ENCODE results near the gene ROCK2. TPM values are rescaled to one million over a fixed set of nuclear protein-coding genes. Genes with fewer than 3 reads are reported as not detected.

Gene ROCK2
- polyA plus RNA-seq, 1 of the 3 experiments (the other 2 are of a cell fraction) = 4.2 TPM

DNA sequence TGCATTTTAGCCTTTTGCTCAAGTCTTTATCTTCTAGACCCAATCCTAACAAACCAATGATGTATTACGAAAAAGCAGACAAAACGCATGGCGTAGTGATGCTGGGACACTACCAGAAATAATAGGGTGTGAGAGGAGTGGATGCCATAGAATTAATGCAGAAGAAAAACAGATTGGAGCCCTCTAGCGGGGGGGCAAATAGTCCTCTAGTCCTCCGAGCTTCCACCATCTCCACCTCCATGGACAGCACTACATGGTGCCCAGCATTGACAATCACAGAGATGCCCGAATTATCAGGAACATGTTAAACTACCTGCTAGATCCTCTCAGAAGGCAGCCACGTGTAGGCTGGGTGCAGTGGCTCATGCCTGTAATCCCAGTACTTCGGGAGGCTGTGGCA lies 15.4 kb upstream of the ROCK2 start:
- Histone ChIP-seq H3K36me3 (replicated peaks in 1 of 2; ENCODE audit: control insufficient read depth in 1 of 2, insufficient read depth in 2 of 2, low read length in 1 of 2) (no peaks in the 10 kb centered on the region), H3K9ac (no peak overlapping the region), H2AFZ (ENCODE audit: low read depth) (no peak overlapping the region), H3K9me3 (no peaks in the 10 kb centered on the region), H3K4me2 (no peak overlapping the region), H3K27ac (ENCODE audit: low read depth in 2 of 2, low read length in 1 of 2) (no peak overlapping the region), H3K4me3 (ENCODE audit: low read depth in 2 of 2, low read length in 1 of 2) (no peak overlapping the region), H3K79me2 (ENCODE audit: insufficient read depth) (no peaks in the 10 kb centered on the region), H3K27me3 (ENCODE audit: insufficient read depth) (no peaks in the 10 kb centered on the region), H3F3A (replicated peaks; ENCODE audit: insufficient read depth) (no peaks in the 10 kb centered on the region), H3K4me1 (ENCODE audit: control insufficient read depth in 1 of 2, insufficient read depth in 2 of 2, low read depth in 1 of 2, low read length in 1 of 2) (no peaks in the 10 kb centered on the region), H3K9me2 (no peaks in the 10 kb centered on the region), H4K20me1 (ENCODE audit: insufficient read depth) (no peaks in the 10 kb centered on the region)
- TF ChIP-seq, protein P1, sequence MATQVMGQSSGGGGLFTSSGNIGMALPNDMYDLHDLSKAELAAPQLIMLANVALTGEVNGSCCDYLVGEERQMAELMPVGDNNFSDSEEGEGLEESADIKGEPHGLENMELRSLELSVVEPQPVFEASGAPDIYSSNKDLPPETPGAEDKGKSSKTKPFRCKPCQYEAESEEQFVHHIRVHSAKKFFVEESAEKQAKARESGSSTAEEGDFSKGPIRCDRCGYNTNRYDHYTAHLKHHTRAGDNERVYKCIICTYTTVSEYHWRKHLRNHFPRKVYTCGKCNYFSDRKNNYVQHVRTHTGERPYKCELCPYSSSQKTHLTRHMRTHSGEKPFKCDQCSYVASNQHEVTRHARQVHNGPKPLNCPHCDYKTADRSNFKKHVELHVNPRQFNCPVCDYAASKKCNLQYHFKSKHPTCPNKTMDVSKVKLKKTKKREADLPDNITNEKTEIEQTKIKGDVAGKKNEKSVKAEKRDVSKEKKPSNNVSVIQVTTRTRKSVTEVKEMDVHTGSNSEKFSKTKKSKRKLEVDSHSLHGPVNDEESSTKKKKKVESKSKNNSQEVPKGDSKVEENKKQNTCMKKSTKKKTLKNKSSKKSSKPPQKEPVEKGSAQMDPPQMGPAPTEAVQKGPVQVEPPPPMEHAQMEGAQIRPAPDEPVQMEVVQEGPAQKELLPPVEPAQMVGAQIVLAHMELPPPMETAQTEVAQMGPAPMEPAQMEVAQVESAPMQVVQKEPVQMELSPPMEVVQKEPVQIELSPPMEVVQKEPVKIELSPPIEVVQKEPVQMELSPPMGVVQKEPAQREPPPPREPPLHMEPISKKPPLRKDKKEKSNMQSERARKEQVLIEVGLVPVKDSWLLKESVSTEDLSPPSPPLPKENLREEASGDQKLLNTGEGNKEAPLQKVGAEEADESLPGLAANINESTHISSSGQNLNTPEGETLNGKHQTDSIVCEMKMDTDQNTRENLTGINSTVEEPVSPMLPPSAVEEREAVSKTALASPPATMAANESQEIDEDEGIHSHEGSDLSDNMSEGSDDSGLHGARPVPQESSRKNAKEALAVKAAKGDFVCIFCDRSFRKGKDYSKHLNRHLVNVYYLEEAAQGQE (IDR thresholded peaks at IDR 0.05; ENCODE audit: low read depth, low read length) = no peak
- TF ChIP-seq TEAD4 (IDR thresholded peaks at IDR 0.05; ENCODE audit: borderline replicate concordance, insufficient read depth) = no peak
- no peak for TF ChIP-seq NFIC (IDR thresholded peaks at IDR 0.05; ENCODE audit: borderline replicate concordance)
- TF ChIP-seq ELF1 (IDR thresholded peaks at IDR 0.05) = no peak
- TF ChIP-seq FOSL2 (IDR thresholded peaks at IDR 0.05; ENCODE audit: borderline replicate concordance, low read depth) = no peak
- TF ChIP-seq YY1 (IDR thresholded peaks at IDR 0.05; ENCODE audit: low read depth) = no peak
- TF ChIP-seq, protein P2, sequence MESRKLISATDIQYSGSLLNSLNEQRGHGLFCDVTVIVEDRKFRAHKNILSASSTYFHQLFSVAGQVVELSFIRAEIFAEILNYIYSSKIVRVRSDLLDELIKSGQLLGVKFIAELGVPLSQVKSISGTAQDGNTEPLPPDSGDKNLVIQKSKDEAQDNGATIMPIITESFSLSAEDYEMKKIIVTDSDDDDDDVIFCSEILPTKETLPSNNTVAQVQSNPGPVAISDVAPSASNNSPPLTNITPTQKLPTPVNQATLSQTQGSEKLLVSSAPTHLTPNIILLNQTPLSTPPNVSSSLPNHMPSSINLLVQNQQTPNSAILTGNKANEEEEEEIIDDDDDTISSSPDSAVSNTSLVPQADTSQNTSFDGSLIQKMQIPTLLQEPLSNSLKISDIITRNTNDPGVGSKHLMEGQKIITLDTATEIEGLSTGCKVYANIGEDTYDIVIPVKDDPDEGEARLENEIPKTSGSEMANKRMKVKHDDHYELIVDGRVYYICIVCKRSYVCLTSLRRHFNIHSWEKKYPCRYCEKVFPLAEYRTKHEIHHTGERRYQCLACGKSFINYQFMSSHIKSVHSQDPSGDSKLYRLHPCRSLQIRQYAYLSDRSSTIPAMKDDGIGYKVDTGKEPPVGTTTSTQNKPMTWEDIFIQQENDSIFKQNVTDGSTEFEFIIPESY (IDR thresholded peaks at IDR 0.05; ENCODE audit: borderline replicate concordance, low read depth) = no peak
- ChIA-PET POLR2A (no interaction called here), CTCF (interaction anchor here (0.7 to 1.3 kb wide), 2 partner anchors 14 to 228 kb away, joined by 3 to 4 read pairs; no protein-coding TSS in a partner anchor)
- DNase-seq = no peak
- WGBS (ENCODE audit: low lambda C conversion rate) = 86% methylated on average over 8 of the region's 8 CpGs

DNA sequence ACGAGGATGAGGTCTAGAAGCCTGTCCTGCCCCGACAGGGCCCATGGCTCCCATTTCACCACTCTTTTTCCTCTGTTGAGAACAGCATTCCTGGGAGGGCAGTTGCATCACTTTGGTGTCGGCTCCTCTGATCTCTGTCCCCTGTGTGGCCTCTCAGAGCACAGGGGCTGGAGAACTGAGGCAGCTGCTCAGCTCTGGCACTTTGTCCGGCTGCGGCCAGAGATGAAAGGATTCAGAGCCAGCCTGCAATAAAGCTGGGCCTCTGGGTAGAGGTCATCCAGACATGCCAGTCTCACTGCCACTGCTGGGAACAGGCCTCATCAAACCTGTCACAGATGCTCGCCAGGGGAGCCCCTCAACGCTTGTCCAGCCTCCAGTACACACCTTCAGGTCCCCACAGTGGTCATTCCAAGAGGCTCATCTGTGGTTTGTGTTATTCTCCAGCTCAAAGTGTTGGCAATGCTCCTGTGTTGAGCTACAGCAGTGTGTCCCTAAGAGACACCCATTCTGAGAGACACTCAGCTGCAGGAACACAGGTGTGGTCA lies 13.1 kb upstream of the ROCK2 start:
- WGBS (ENCODE audit: low lambda C conversion rate) = 82% methylated on average over 7 of the region's 7 CpGs
- DNase-seq = no peak
- Histone ChIP-seq H3K9me3 (no peaks in the 10 kb centered on the region), H3K36me3 (replicated peaks in 1 of 2; ENCODE audit: control insufficient read depth in 1 of 2, insufficient read depth in 2 of 2, low read length in 1 of 2) (no peaks in the 10 kb centered on the region), H3K27me3 (ENCODE audit: insufficient read depth) (no peaks in the 10 kb centered on the region; the same call in 1 of the 2 replicates), H3K4me3 (ENCODE audit: low read depth in 2 of 2, low read length in 1 of 2) (no peak overlapping the region), H4K20me1 (ENCODE audit: insufficient read depth) (no peaks in the 10 kb centered on the region), H3F3A (replicated peaks; ENCODE audit: insufficient read depth) (no peaks in the 10 kb centered on the region), H3K9me2 (no peaks in the 10 kb centered on the region), H2AFZ (ENCODE audit: low read depth) (no peak overlapping the region), H3K27ac (ENCODE audit: low read depth in 2 of 2, low read length in 1 of 2) (no peak overlapping the region), H3K4me1 (ENCODE audit: control insufficient read depth in 1 of 2, insufficient read depth in 2 of 2, low read depth in 1 of 2, low read length in 1 of 2) (no peaks in the 10 kb centered on the region), H3K79me2 (ENCODE audit: insufficient read depth) (no peaks in the 10 kb centered on the region), H3K9ac (no peak overlapping the region), H3K4me2 (no peak overlapping the region)
- ChIA-PET CTCF (interaction anchor here (0.8 to 1.0 kb wide), 2 partner anchors 11 to 13 kb away, joined by 3 to 4 read pairs; partner anchors contain the start of gene ROCK2), POLR2A (interaction anchor here (0.6 kb wide), 1 partner anchor 13 kb away, joined by 3 read pairs; the partner anchor contains the start of gene ROCK2)
- TF ChIP-seq MEF2A (IDR thresholded peaks at IDR 0.05; ENCODE audit: borderline replicate concordance, low read depth) (no peak), EZH2phosphoT487 (IDR thresholded peaks at IDR 0.05; ENCODE audit: borderline replicate concordance, low read depth) (no peak)

Measured in SK-N-SH (cell line).